NOMO-1 treated with DMSO at 0.1 percent for 48 hours (cell line): Measurements from ENCODE around the gene TMEM267.
"Not testable (repeated sequence)": the region's sequence is repeated elsewhere in the genome, so short reads cannot be mapped to it uniquely, and the experiment has no call there.

Source experiments
- DNase-seq: peaks from one replicate; lab custom pipeline; 2025; ENCODE audit not compliant: unreplicated experiment; lab: John Stamatoyannopoulos, UW

Gene TMEM267

GRCh38 chr5:43411495-43411894, 72.2 kb downstream of the TMEM267 start:
- no peak for DNase-seq

- DNase-seq, result no peak
Observed at GRCh38 chr5:43410414-43410813, 73.3 kb downstream of the TMEM267 start.

DNA sequence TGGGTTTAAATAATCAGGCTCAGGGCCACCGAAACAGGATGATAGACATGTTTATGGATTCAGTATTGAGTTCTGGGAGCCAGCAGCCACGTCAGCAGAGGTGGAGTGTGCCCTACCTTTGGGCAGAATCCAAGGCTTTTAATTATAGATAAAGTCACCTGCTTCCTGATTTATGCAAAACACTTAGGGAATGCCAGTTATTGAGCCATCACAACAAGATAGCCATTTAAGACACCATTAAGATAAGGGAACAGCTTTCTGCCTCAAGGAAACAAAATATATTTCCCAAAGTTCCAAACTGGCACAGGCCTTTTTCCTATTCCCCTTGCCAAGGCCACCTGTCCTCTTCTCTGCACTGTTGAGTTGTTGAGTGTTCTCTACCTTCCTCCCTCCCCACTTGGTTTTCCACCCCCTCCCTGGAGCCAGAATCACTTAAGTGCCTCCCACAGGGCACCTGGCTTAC, 73.8 kb downstream of the TMEM267 start:
- DNase-seq, result no peak

- not testable (repeated sequence) for DNase-seq
Observed at GRCh38 chr5:43402524-43403066, 81.1 kb downstream of the TMEM267 start.

GRCh38 chr5:43401827-43402226, 81.8 kb downstream of the TMEM267 start:
- DNase-seq, result no peak

GRCh38 chr5:43400082-43400481, 83.6 kb downstream of the TMEM267 start:
- no peak for DNase-seq

DNA sequence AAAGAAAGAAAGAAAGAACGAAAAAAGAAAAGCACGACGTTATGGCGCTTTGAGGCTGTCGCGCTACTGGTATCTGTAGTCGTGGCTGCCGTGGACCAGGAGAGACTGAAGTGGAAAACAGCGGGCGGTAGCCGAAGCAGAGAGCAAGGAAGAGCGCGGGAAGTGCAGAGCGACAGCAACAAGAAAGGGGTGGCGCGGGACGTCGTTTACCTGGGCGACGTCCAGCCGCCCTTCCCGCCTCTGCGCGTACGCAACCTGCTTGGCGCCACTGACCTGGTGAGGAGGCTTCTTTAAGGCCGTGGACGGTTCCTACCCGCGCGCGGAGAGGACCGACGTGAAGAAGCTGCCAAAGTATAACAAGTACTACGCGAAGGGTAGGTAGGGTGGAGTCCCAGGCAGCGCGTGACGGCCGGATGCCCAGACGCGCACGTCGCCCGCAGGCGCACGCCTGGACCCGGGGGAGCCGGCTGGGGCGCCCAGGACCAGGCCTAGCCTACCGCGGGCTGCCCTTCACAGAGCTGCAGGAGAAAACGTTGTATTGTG, 86.8 kb downstream of the TMEM267 start:
- DNase-seq, result peak; percentile 95
